EH (cell line): ENCODE results near the gene CPVL.
A peak's percentile ranks its signal among the peaks of the same experiment; 100 is the strongest.

Source experiments
- DNase-seq: peaks from one replicate; pipeline ENCODE4 v3.0.0-alpha.2; 2015; ENCODE audit warnings: low read depth

The CPVL gene

GRCh38 chr7:29090836-29091601 lies 55.3 kb downstream of the CPVL start:
- DNase-seq, result peak; percentile 3

- no peak for DNase-seq
These were observed 56.1 kb downstream of the CPVL start for GRCh38 chr7:29090151-29090805.

- no peak for DNase-seq
These were observed 58.5 kb downstream of the CPVL start for GRCh38 chr7:29087840-29088170.

GRCh38 chr7:29086545-29086944 lies 59.8 kb downstream of the CPVL start:
- no peak for DNase-seq

- no peak for DNase-seq
These were observed 61.5 kb downstream of the CPVL start for GRCh38 chr7:29084832-29085231.

GRCh38 chr7:29080803-29081202 lies 65.5 kb downstream of the CPVL start:
- DNase-seq, result no peak

GRCh38 chr7:29078311-29079260 lies 67.8 kb downstream of the CPVL start:
- DNase-seq, result no peak

- no peak for DNase-seq
These were observed 68.5 kb downstream of the CPVL start for GRCh38 chr7:29077854-29078253.

- DNase-seq, result no peak
These were observed 69.2 kb downstream of the CPVL start for GRCh38 chr7:29077176-29077575.

- DNase-seq, result no peak
These were observed 69.7 kb downstream of the CPVL start for GRCh38 chr7:29076631-29077030.

GRCh38 chr7:29075606-29076005 lies 70.7 kb downstream of the CPVL start:
- DNase-seq, result no peak

GRCh38 chr7:29071203-29071874 lies 75.0 kb downstream of the CPVL start:
- DNase-seq, result no peak

GRCh38 chr7:29066641-29067040 lies 79.7 kb downstream of the CPVL start:
- DNase-seq, result no peak

GRCh38 chr7:29065181-29065857 lies 81.0 kb downstream of the CPVL start:
- DNase-seq, result no peak

- no peak for DNase-seq
These were observed 82.5 kb downstream of the CPVL start for GRCh38 chr7:29063872-29064271.

GRCh38 chr7:29063236-29063635 lies 83.1 kb downstream of the CPVL start:
- no peak for DNase-seq

- no peak for DNase-seq
These were observed 93.0 kb downstream of the CPVL start for GRCh38 chr7:29053105-29053872.

GRCh38 chr7:29046978-29047377 lies 99.4 kb downstream of the CPVL start:
- no peak for DNase-seq

- DNase-seq, result no peak
These were observed 100.9 kb downstream of the CPVL start for GRCh38 chr7:29045258-29046086.

- DNase-seq, result peak; percentile 10
These were observed 101.8 kb downstream of the CPVL start for GRCh38 chr7:29044554-29044953.
